CD4-positive, alpha-beta T cell (primary cell): Measurements from ENCODE around the gene CAMK2A. TPM values are rescaled to one million over a fixed set of nuclear protein-coding genes. Genes with fewer than 3 reads are reported as not detected.

ENCODE experiments used
- ATAC-seq: fragments of 200-7000 bp; cut with Tn5 transposase; one replicate; pipeline ENCODE4 v1.10.0; 2022; ENCODE audit warnings: mild to moderate bottlenecking; ENCODE audit not compliant: poor library complexity
- CTCF ChIA-PET: fragments of 350-600 bp; sonication (Branson Sonifier 250); formaldehyde crosslinking; loops from one replicate; lab custom pipeline; 2021; ENCODE audit warnings: antibody characterized with exemption, inconsistent platforms; lab: Charles Lee
- POLR2A ChIA-PET: fragments of 350-600 bp; sonication (Branson Sonifier 250); formaldehyde crosslinking; loops from one replicate; lab custom pipeline; 2021; ENCODE audit warnings: antibody characterized with exemption, inconsistent platforms; lab: Charles Lee
- DNase-seq, 14 experiments: peaks; one replicate each; pipeline ENCODE4 v3.0.0-alpha.2; 2013 to 2020; ENCODE audit warnings: mixed read lengths in 2 of 14
- H3K27ac ChIP-seq, 2 donors: one replicate each; pipeline versions ENCODE4 v1.5.1 to v1.7.0; 2013; ENCODE audit warnings: low read length in 2 of 2, low read depth in 1 of 2, mild to moderate bottlenecking in 1 of 2
- H3K27me3 ChIP-seq, 2 experiments: 1 replicate in 1 of 2; 2 replicates in 1 of 2; pipeline versions ENCODE4 v1.6.1 to v1.7.0; 2013; ENCODE audit warnings: low read length in 2 of 2, control low read depth in 1 of 2, mild to moderate bottlenecking in 1 of 2, moderate library complexity in 1 of 2; ENCODE audit not compliant: insufficient read depth in 2 of 2, control insufficient read depth in 1 of 2
- H3K36me3 ChIP-seq: one replicate; pipeline ENCODE4 v1.6.1; 2013; ENCODE audit warnings: low read length, control low read depth; ENCODE audit not compliant: insufficient read depth
- H3K4me1 ChIP-seq: one replicate; pipeline ENCODE4 v1.6.1; 2013; ENCODE audit warnings: low read length, control low read depth; ENCODE audit not compliant: insufficient read depth
- H3K4me3 ChIP-seq: one replicate; pipeline ENCODE4 v1.5.1; 2013; ENCODE audit warnings: mild to moderate bottlenecking, low read length, moderate library complexity
- H3K9me3 ChIP-seq, 2 experiments: 1 replicate in 1 of 2; 2 replicates in 1 of 2; pipeline versions ENCODE4 v1.6.1 to v1.7.0; 2013; ENCODE audit warnings: low read length in 2 of 2, mild to moderate bottlenecking in 2 of 2, control low read depth in 1 of 2, moderate library complexity in 1 of 2; ENCODE audit not compliant: control insufficient read depth in 1 of 2, insufficient read depth in 1 of 2
- H3K27ac Mint-ChIP-seq: one replicate; pipeline ENCODE4 v1.8.0; 2020; ENCODE audit warnings: mixed read lengths
- H3K27me3 Mint-ChIP-seq: one replicate; pipeline ENCODE4 v1.8.0; 2021; ENCODE audit warnings: mixed read lengths
- H3K36me3 Mint-ChIP-seq: one replicate; pipeline ENCODE4 v1.8.0; 2021; ENCODE audit warnings: low read depth, mixed read lengths
- H3K4me1 Mint-ChIP-seq: one replicate; pipeline ENCODE4 v1.8.0; 2021; ENCODE audit warnings: low read depth, mixed read lengths
- H3K4me3 Mint-ChIP-seq: one replicate; pipeline ENCODE4 v1.8.0; 2020; ENCODE audit warnings: mild to moderate bottlenecking, mixed read lengths
- H3K9me3 Mint-ChIP-seq: one replicate; pipeline ENCODE4 v1.8.0; 2020; ENCODE audit warnings: mixed read lengths
- CTCF ChIP-seq: fragments of 200-600 bp; IDR thresholded peaks from one replicate; pipeline ENCODE4 v1.8.0; 2022; ENCODE audit warnings: antibody characterized with exemption, mild to moderate bottlenecking
- intact Hi-C, 2 experiments: fragments of 100-400 bp; cut with DNase I in 1 of 2; cut with micrococcal nuclease in 1 of 2; formaldehyde crosslinking; loops; one replicate each; pipeline versions ENCODE4 v1.15.1 to v1.9.0; 2023 to 2025; cut with DNase I, micrococcal nuclease
- total RNA-seq, 174 experiments: library from RNA in 2 of 174; stranded (reverse) in 2 of 174; gene quantifications; one replicate each; pipeline ENCODE4 v1.2.3 and lab custom pipeline; 2021 to 2026

Gene CAMK2A
- total RNA-seq, 2 experiments from 2014 or later = 0.05 to 0.22 TPM

GRCh38 chr5:150271923-150272322 is 17.6 kb downstream of the CAMK2A start:
- no peaks in the 10 kb centered on the region for H3K36me3 ChIP-seq
- Mint-ChIP-seq H3K27me3 (no peaks in the 10 kb centered on the region), H3K9me3 (no peaks in the 10 kb centered on the region), H3K4me3 (no peak overlapping the region), H3K4me1 (no peaks in the 10 kb centered on the region), H3K36me3 (no peaks in the 10 kb centered on the region), H3K27ac (no peak overlapping the region)
- DNase-seq (no peak), ATAC-seq (no peak)
- no peak overlapping the region for H3K4me3 ChIP-seq
- TF ChIP-seq CTCF = no peak
- H3K27ac ChIP-seq = no peak overlapping the region
- POLR2A ChIA-PET = no interaction called here
- intact Hi-C loops = loop anchor here (5.0 kb wide), 1 partner anchor 165 kb away; no protein-coding TSS in a partner anchor
- H3K27me3 ChIP-seq = no peaks in the 10 kb centered on the region
- CTCF ChIA-PET = interaction anchor here (0.5 kb wide), 1 partner anchor 191 kb away, joined by 3 read pairs; no protein-coding TSS in a partner anchor
- no peaks in the 10 kb centered on the region for H3K9me3 ChIP-seq
- H3K4me1 ChIP-seq = no peaks in the 10 kb centered on the region

GRCh38 chr5:150271296-150271692 is 18.3 kb downstream of the CAMK2A start:
- CTCF ChIA-PET = no interaction called here
- Histone ChIP-seq H3K4me1 (no peaks in the 10 kb centered on the region), H3K27me3 (no peaks in the 10 kb centered on the region), H3K9me3 (no peaks in the 10 kb centered on the region), H3K4me3 (no peak overlapping the region), H3K27ac (no peak overlapping the region), H3K36me3 (no peaks in the 10 kb centered on the region)
- POLR2A ChIA-PET = no interaction called here
- Mint-ChIP-seq H3K27ac (no peak overlapping the region), H3K4me3 (no peak overlapping the region), H3K27me3 (no peaks in the 10 kb centered on the region), H3K9me3 (no peaks in the 10 kb centered on the region), H3K4me1 (no peaks in the 10 kb centered on the region), H3K36me3 (no peaks in the 10 kb centered on the region)
- intact Hi-C loops = loop anchor here (5.0 kb wide), 1 partner anchor 166 kb away; no protein-coding TSS in a partner anchor
- TF ChIP-seq CTCF = no peak
- ATAC-seq (no peak), DNase-seq (no peak)

- Histone ChIP-seq H3K27me3 (no peaks in the 10 kb centered on the region), H3K4me3 (no peak overlapping the region), H3K27ac (no peak overlapping the region), H3K4me1 (no peaks in the 10 kb centered on the region), H3K36me3 (no peaks in the 10 kb centered on the region), H3K9me3 (no peaks in the 10 kb centered on the region)
- CTCF ChIA-PET = no interaction called here
- intact Hi-C loops = loop anchor here (5.0 kb wide), 1 partner anchor 167 kb away; no protein-coding TSS in a partner anchor
- no peak for TF ChIP-seq CTCF
- DNase-seq (no peak), ATAC-seq (no peak)
- POLR2A ChIA-PET = no interaction called here
- Mint-ChIP-seq H3K27ac (no peak overlapping the region), H3K27me3 (no peaks in the 10 kb centered on the region), H3K4me3 (no peak overlapping the region), H3K9me3 (no peaks in the 10 kb centered on the region), H3K4me1 (no peaks in the 10 kb centered on the region), H3K36me3 (no peaks in the 10 kb centered on the region)
Measured at GRCh38 chr5:150270541-150271295, 18.9 kb downstream of the CAMK2A start.
